Caco-2 (cell line): Measurements from ENCODE around the gene AGPS. TPM values are rescaled to one million over a fixed set of nuclear protein-coding genes. Genes with fewer than 3 reads are reported as not detected.
A peak's percentile ranks its signal among the peaks of the same experiment; 100 is the strongest.
"Not testable (repeated sequence)": the region's sequence is repeated elsewhere in the genome, so short reads cannot be mapped to it uniquely, and the experiment has no call there.

Experiments used
- BruUV-seq: library from RNA; stranded (reverse); fragments of 400-500 nt; replicated peaks from 2 replicates; lab custom pipeline; 2021; lab: Mats Ljungman, UMichigan
- CTCF ChIA-PET: fragments of 300-600 bp; sonication (Branson Sonifier 250); formaldehyde crosslinking; loops from one replicate; lab custom pipeline; 2022; ENCODE audit warnings: antibody characterized with exemption; lab: Charles Lee
- POLR2A ChIA-PET: fragments of 300-600 bp; sonication (Branson Sonifier 250); formaldehyde crosslinking; loops from one replicate; lab custom pipeline; 2022; ENCODE audit warnings: antibody characterized with exemption; lab: Charles Lee
- DNase-seq, 2 experiments: peaks; one replicate each; pipeline versions ENCODE4 v3.0.0 to v3.0.0-alpha.2; 2020 to 2022
- H3K27me3 ChIP-seq: replicated peaks from 2 replicates; pipeline ENCODE4 v1.6.0; 2011; ENCODE audit warnings: low read length; ENCODE audit not compliant: control insufficient read depth, insufficient read depth
- H3K36me3 ChIP-seq: 2 replicates; pipeline ENCODE4 v1.5.1; 2011; ENCODE audit warnings: low read length; ENCODE audit not compliant: control insufficient read depth, insufficient read depth
- H3K4me1 ChIP-seq: fragments of 250-450 bp; sonication (Bioruptor Pico); 2 replicates; pipeline ENCODE4 v1.5.1; 2020; ENCODE audit warnings: mild to moderate bottlenecking
- H3K4me3 ChIP-seq: 2 replicates; pipeline ENCODE4 v1.5.1; 2011; ENCODE audit warnings: low read depth, mild to moderate bottlenecking, control low read depth, low read length
- H3K9me3 ChIP-seq: fragments of 250-450 bp; sonication (Bioruptor Pico); 2 replicates; pipeline ENCODE4 v1.5.1; 2020; ENCODE audit warnings: mild to moderate bottlenecking, moderate library complexity
- H3K27ac Mint-ChIP-seq: one replicate; pipeline ENCODE4 v1.8.0; 2022; ENCODE audit warnings: mixed read lengths; ENCODE audit not compliant: unreplicated experiment
- H3K27me3 Mint-ChIP-seq: one replicate; pipeline ENCODE4 v1.8.0; 2022; ENCODE audit warnings: mixed read lengths; ENCODE audit not compliant: insufficient read depth, unreplicated experiment
- H3K36me3 Mint-ChIP-seq: one replicate; pipeline ENCODE4 v1.8.0; 2022; ENCODE audit warnings: mild to moderate bottlenecking, mixed read lengths; ENCODE audit not compliant: insufficient read depth, unreplicated experiment
- H3K4me1 Mint-ChIP-seq: one replicate; pipeline ENCODE4 v1.8.0; 2022; ENCODE audit warnings: low read depth, mixed read lengths; ENCODE audit not compliant: unreplicated experiment
- H3K4me3 Mint-ChIP-seq: one replicate; pipeline ENCODE4 v1.8.0; 2022; ENCODE audit warnings: mild to moderate bottlenecking, moderate library complexity, mixed read lengths; ENCODE audit not compliant: unreplicated experiment
- H3K9me3 Mint-ChIP-seq: one replicate; pipeline ENCODE4 v1.8.0; 2022; ENCODE audit warnings: mixed read lengths; ENCODE audit not compliant: unreplicated experiment
- CTCF ChIP-seq, 2 experiments: fragments of 200-600 bp in 1 of 2; IDR thresholded peaks; 1 replicate in 1 of 2; 2 replicates in 1 of 2; pipeline versions ENCODE4 v1.5.1 to v1.8.0; 2011 to 2022; ENCODE audit warnings: antibody characterized with exemption in 1 of 2, control low read depth in 1 of 2, inconsistent platforms in 1 of 2, low read depth in 1 of 2, low read length in 1 of 2, mild to moderate bottlenecking in 1 of 2, moderate library complexity in 1 of 2; ENCODE audit not compliant: insufficient read depth in 1 of 2, severe bottlenecking in 1 of 2, unreplicated experiment in 1 of 2
- intact Hi-C: fragments of 100-400 bp; cut with micrococcal nuclease; formaldehyde crosslinking; loops from one replicate; pipeline ENCODE4 v1.10.0; 2022; ENCODE audit not compliant: unreplicated experiment
- total RNA-seq: library from RNA; stranded (reverse); gene quantifications from 2 replicates; pipeline ENCODE4 v1.2.3, GENCODE V29; 2022

Gene AGPS
- total RNA-seq, 1 experiment from 2014 or later: 105 TPM

GRCh38 chr2:177413703-177414102 lies 21.1 kb downstream of the AGPS start:
- H3K36me3 ChIP-seq: no peaks in the 10 kb centered on the region
- BruUV-seq: no TSS peak
- 0 out of 2 replicates have a peak, but pooled peaks cover 5% of the 10 kb centered on the region for H3K4me1 ChIP-seq
- POLR2A ChIA-PET: no interaction called here
- no peak for TF ChIP-seq CTCF (IDR thresholded peaks at IDR 0.05; ENCODE audit: insufficient read depth in 1 of 2, low read depth in 1 of 2, low read length in 1 of 2, severe bottlenecking in 1 of 2, unreplicated experiment in 1 of 2)
- no peak for DNase-seq
- Mint-ChIP-seq H3K36me3 (no peaks in the 10 kb centered on the region), H3K4me3 (no peak overlapping the region), H3K9me3 (no peaks in the 10 kb centered on the region), H3K27ac (no peak overlapping the region), H3K27me3 (no peaks in the 10 kb centered on the region), H3K4me1 (peaks cover 14% of the 10 kb centered on the region)
- H3K9me3 ChIP-seq: no peaks in the 10 kb centered on the region
- CTCF ChIA-PET: no interaction called here
- H3K4me3 ChIP-seq: no peak overlapping the region
- H3K27me3 ChIP-seq: no peaks in the 10 kb centered on the region
- intact Hi-C loops: loop anchor here (10.0 kb wide), 1 partner anchor 311 kb away; no protein-coding TSS in a partner anchor

DNA sequence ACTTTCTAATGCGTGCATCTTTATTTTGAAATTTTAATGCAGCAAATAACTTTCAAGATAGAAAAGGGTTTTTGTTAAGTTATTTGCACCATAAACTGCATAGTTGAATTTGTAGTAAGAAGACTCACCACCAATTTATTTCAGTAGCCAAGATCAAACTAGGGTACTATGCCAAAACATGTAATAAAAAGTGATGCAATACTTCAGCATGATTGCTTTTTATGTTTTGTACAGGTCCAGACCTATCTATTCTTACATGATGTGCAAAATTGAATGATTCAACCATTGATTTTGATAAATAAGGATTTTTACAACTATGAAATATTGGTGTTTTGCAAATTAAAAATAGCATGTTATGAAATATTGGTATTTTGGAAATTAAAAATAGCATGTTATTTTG lies 26.7 kb downstream of the AGPS start:
- no peak for TF ChIP-seq CTCF (IDR thresholded peaks at IDR 0.05; ENCODE audit: insufficient read depth in 1 of 2, low read depth in 1 of 2, low read length in 1 of 2, severe bottlenecking in 1 of 2, unreplicated experiment in 1 of 2)
- H3K4me1 ChIP-seq: peaks cover 34% of the 10 kb centered on the region
- no peaks in the 10 kb centered on the region for H3K27me3 Mint-ChIP-seq
- H3K36me3 Mint-ChIP-seq: peaks cover 14% of the 10 kb centered on the region
- no TSS peak for BruUV-seq
- H3K9me3 Mint-ChIP-seq: peaks cover 6% of the 10 kb centered on the region
- CTCF ChIA-PET: no interaction called here
- no peak for DNase-seq
- no peaks in the 10 kb centered on the region for H3K36me3 ChIP-seq
- no peak overlapping the region for H3K4me3 ChIP-seq
- intact Hi-C loops: loop anchor here (2.0 to 10.0 kb wide), 3 partner anchors 20 to 338 kb away; no protein-coding TSS in a partner anchor
- H3K27me3 ChIP-seq: no peaks in the 10 kb centered on the region
- H3K27ac Mint-ChIP-seq: peak overlapping the region; percentile 53
- POLR2A ChIA-PET: interaction anchor here (1.0 kb wide), 1 partner anchor 154 kb away, joined by 3 read pairs; the partner anchor contains the start of gene NFE2L2
- no peak overlapping the region for H3K4me3 Mint-ChIP-seq
- no peaks in the 10 kb centered on the region for H3K9me3 ChIP-seq
- peaks cover 29% of the 10 kb centered on the region for H3K4me1 Mint-ChIP-seq

GRCh38 chr2:177422271-177422670 lies 29.7 kb downstream of the AGPS start:
- peaks cover 27% of the 10 kb centered on the region for H3K9me3 Mint-ChIP-seq
- Histone ChIP-seq H3K36me3 (no peaks in the 10 kb centered on the region), H3K9me3 (peaks cover 3% of the 10 kb centered on the region), H3K4me1 (peaks cover 29% of the 10 kb centered on the region), H3K27me3 (no peaks in the 10 kb centered on the region), H3K4me3 (no peak overlapping the region)
- no peak for TF ChIP-seq CTCF (IDR thresholded peaks at IDR 0.05; ENCODE audit: insufficient read depth in 1 of 2, low read depth in 1 of 2, low read length in 1 of 2, severe bottlenecking in 1 of 2, unreplicated experiment in 1 of 2)
- no peaks in the 10 kb centered on the region for H3K27me3 Mint-ChIP-seq
- TSS peak; percentile 12 for BruUV-seq
- peaks cover 20% of the 10 kb centered on the region for H3K4me1 Mint-ChIP-seq
- H3K4me3 Mint-ChIP-seq: peak overlapping the region; percentile 6
- intact Hi-C loops: no loop called here
- POLR2A ChIA-PET: no interaction called here
- CTCF ChIA-PET: no interaction called here
- H3K36me3 Mint-ChIP-seq: peaks cover 23% of the 10 kb centered on the region
- H3K27ac Mint-ChIP-seq: peak overlapping the region; percentile 79
- peak in 1 of 2 experiments; percentile 47 for DNase-seq

GRCh38 chr2:177424120-177424519 lies 31.5 kb downstream of the AGPS start:
- Histone ChIP-seq H3K4me1 (peaks cover 29% of the 10 kb centered on the region), H3K9me3 (peaks cover 11% of the 10 kb centered on the region)
- Mint-ChIP-seq H3K36me3 (peaks cover 34% of the 10 kb centered on the region), H3K4me1 (peaks cover 22% of the 10 kb centered on the region), H3K9me3 (peaks cover 45% of the 10 kb centered on the region)
- H3K4me3 ChIP-seq, intact Hi-C loops, H3K27me3 Mint-ChIP-seq, H3K4me3 Mint-ChIP-seq, DNase-seq, H3K27me3 ChIP-seq, CTCF ChIA-PET, H3K27ac Mint-ChIP-seq, POLR2A ChIA-PET, H3K36me3 ChIP-seq, BruUV-seq: not testable (repeated sequence)

GRCh38 chr2:177424620-177425019 lies 32.0 kb downstream of the AGPS start:
- H3K27me3 Mint-ChIP-seq, H3K27me3 ChIP-seq, H3K4me3 ChIP-seq, H3K36me3 ChIP-seq, H3K27ac Mint-ChIP-seq, DNase-seq, BruUV-seq, H3K4me3 Mint-ChIP-seq, POLR2A ChIA-PET, intact Hi-C loops, CTCF ChIA-PET: not testable (repeated sequence)
- Mint-ChIP-seq H3K4me1 (peaks cover 21% of the 10 kb centered on the region), H3K9me3 (peaks cover 48% of the 10 kb centered on the region), H3K36me3 (peaks cover 37% of the 10 kb centered on the region)
- H3K4me1 ChIP-seq: peaks cover 25% of the 10 kb centered on the region
- peaks cover 11% of the 10 kb centered on the region for H3K9me3 ChIP-seq
